Endodermal cell (in vitro differentiated cells): ENCODE data around the gene ADGRL3. TPM values are rescaled to one million over a fixed set of nuclear protein-coding genes. Genes with fewer than 3 reads are reported as not detected.

ENCODE experiments used
- DNase-seq: peaks from one replicate; pipeline ENCODE4 v3.0.0-alpha.2; 2017
- H3K27ac ChIP-seq: 2 replicates; pipeline ENCODE4 v1.5.1; 2013; ENCODE audit warnings: mild to moderate bottlenecking, low read depth, low read length, moderate library complexity
- H3K27me3 ChIP-seq: 2 replicates; pipeline ENCODE4 v1.6.1; 2013; ENCODE audit warnings: mild to moderate bottlenecking, low read length, moderate library complexity; ENCODE audit not compliant: insufficient read depth, control insufficient read depth, poor library complexity, severe bottlenecking
- H3K36me3 ChIP-seq: 2 replicates; pipeline ENCODE4 v1.7.0; 2013; ENCODE audit warnings: mild to moderate bottlenecking, low read length, moderate library complexity; ENCODE audit not compliant: control insufficient read depth, insufficient read depth
- H3K4me1 ChIP-seq: one replicate; pipeline ENCODE4 v1.7.0; 2013; ENCODE audit warnings: low read length; ENCODE audit not compliant: control insufficient read depth, insufficient read depth
- H3K4me3 ChIP-seq: 2 replicates; pipeline ENCODE4 v1.5.1; 2013; ENCODE audit warnings: mild to moderate bottlenecking, low read length, moderate library complexity
- H3K9ac ChIP-seq: 2 replicates; pipeline ENCODE4 v1.6.1; 2013; ENCODE audit warnings: mild to moderate bottlenecking, low read length, moderate library complexity; ENCODE audit not compliant: poor library complexity, severe bottlenecking; ENCODE audit errors: extremely low read depth
- H3K9me3 ChIP-seq: 2 replicates; pipeline ENCODE4 v1.6.1; 2013; ENCODE audit warnings: mild to moderate bottlenecking, low read length, moderate library complexity; ENCODE audit not compliant: control insufficient read depth
- H3K27ac Mint-ChIP-seq: 2 replicates; pipeline ENCODE4 v1.8.0; 2020; ENCODE audit warnings: mixed read lengths
- H3K27me3 Mint-ChIP-seq: 2 replicates; pipeline ENCODE4 v1.8.0; 2021; ENCODE audit warnings: mild to moderate bottlenecking, mixed read lengths; ENCODE audit not compliant: insufficient read depth
- H3K36me3 Mint-ChIP-seq: 2 replicates; pipeline ENCODE4 v1.8.0; 2020; ENCODE audit warnings: low read depth, mixed read lengths
- H3K4me1 Mint-ChIP-seq: 2 replicates; pipeline ENCODE4 v1.8.0; 2020; ENCODE audit warnings: mixed read lengths
- H3K4me3 Mint-ChIP-seq: 2 replicates; pipeline ENCODE4 v1.8.0; 2020; ENCODE audit warnings: mild to moderate bottlenecking, moderate library complexity, mixed read lengths
- H3K9me3 Mint-ChIP-seq: 2 replicates; pipeline ENCODE4 v1.8.0; 2020; ENCODE audit warnings: mild to moderate bottlenecking, mixed read lengths
- CTCF ChIP-seq: fragments of 200-600 bp; sonication (generic); conservative IDR thresholded peaks from 2 replicates; pipeline ENCODE4 v1.5.0; 2021; ENCODE audit warnings: antibody characterized with exemption, mild to moderate bottlenecking
- WGBS, 2 experiments: methylation state at CpG; one replicate each; pipeline versions ENCODE4 v1.1.5 to v1.1.7; 2013; ENCODE audit warnings: missing lambda C conversion rate in 2 of 2, mixed read lengths in 1 of 2; ENCODE audit not compliant: insufficient coverage in 1 of 2, insufficient read length in 1 of 2; 5-methylcytosine and 5-hydroxymethylcytosine counted together
- total RNA-seq, 2 donors: library from RNA; stranded (reverse); fragmentation: NEBNext Ultra II Directional in 1 of 2; extraction: Animal tissue kit (Norgen Biotek cat#: 25700) in 1 of 2; gene quantifications; 2 replicates in 1 of 2; 3 replicates in 1 of 2; pipeline ENCODE4 v1.2.1, GENCODE V29; 2021

The ADGRL3 gene
- total RNA-seq, 2 donors from 2014 or later, result 9.9 to 10.3 TPM

- Mint-ChIP-seq H3K27me3 (no peaks in the 10 kb centered on the region), H3K36me3 (no peaks in the 10 kb centered on the region), H3K4me1 (peaks cover 5% of the 10 kb centered on the region), H3K27ac (no peak overlapping the region), H3K9me3 (no peaks in the 10 kb centered on the region), H3K4me3 (no peak overlapping the region)
- Histone ChIP-seq H3K9me3 (no peaks in the 10 kb centered on the region), H3K9ac (no peak overlapping the region), H3K27ac (no peak overlapping the region), H3K4me3 (no peak overlapping the region), H3K36me3 (no peaks in the 10 kb centered on the region), H3K4me1 (peaks cover 2% of the 10 kb centered on the region), H3K27me3 (no peaks in the 10 kb centered on the region)
- DNase-seq, result no peak
- WGBS, 2 experiments, result 75% methylated on average over 2 of the region's 2 CpGs
- no peak for TF ChIP-seq CTCF
Measured at GRCh38 chr4:61799794-61800193, 599.7 kb downstream of the ADGRL3 start.

- Histone ChIP-seq H3K27ac (no peak overlapping the region), H3K9ac (no peak overlapping the region), H3K4me3 (no peak overlapping the region), H3K4me1 (no peaks in the 10 kb centered on the region), H3K36me3 (no peaks in the 10 kb centered on the region), H3K27me3 (no peaks in the 10 kb centered on the region), H3K9me3 (no peaks in the 10 kb centered on the region)
- Mint-ChIP-seq H3K4me3 (no peak overlapping the region), H3K27me3 (no peaks in the 10 kb centered on the region), H3K4me1 (no peaks in the 10 kb centered on the region), H3K27ac (no peak overlapping the region), H3K9me3 (no peaks in the 10 kb centered on the region), H3K36me3 (no peaks in the 10 kb centered on the region)
- DNase-seq, result no peak
- WGBS, 2 experiments, result 96% methylated on average over 2 of the region's 2 CpGs; no CpG with 5 or more reads in 1 of the 2 experiments
- TF ChIP-seq CTCF, result no peak
Measured at GRCh38 chr4:61805227-61805626, 605.1 kb downstream of the ADGRL3 start.

GRCh38 chr4:61805979-61806378 is 605.9 kb downstream of the ADGRL3 start:
- no peaks in the 10 kb centered on the region for H3K27me3 ChIP-seq
- H3K4me3 ChIP-seq, result no peak overlapping the region
- H3K9ac ChIP-seq, result no peak overlapping the region
- H3K4me3 Mint-ChIP-seq, result no peak overlapping the region
- no peaks in the 10 kb centered on the region for H3K36me3 ChIP-seq
- no peaks in the 10 kb centered on the region for H3K4me1 ChIP-seq
- H3K27ac Mint-ChIP-seq, result no peak overlapping the region
- H3K36me3 Mint-ChIP-seq, result no peaks in the 10 kb centered on the region
- no peak for TF ChIP-seq CTCF
- H3K9me3 Mint-ChIP-seq, result no peaks in the 10 kb centered on the region
- H3K4me1 Mint-ChIP-seq, result no peaks in the 10 kb centered on the region
- H3K9me3 ChIP-seq, result no peaks in the 10 kb centered on the region
- WGBS, 2 experiments, result 94% methylated on average over 2 of the region's 2 CpGs; no CpG with 5 or more reads in 1 of the 2 experiments
- no peak for DNase-seq
- no peaks in the 10 kb centered on the region for H3K27me3 Mint-ChIP-seq
- H3K27ac ChIP-seq, result no peak overlapping the region
